SH-SY5Y (cell line): Measurements from ENCODE around the gene ATP2B2.

ENCODE experiments used
- GATA2 ChIP-seq: IDR thresholded peaks from 2 replicates; pipeline ENCODE4 v1.6.1; 2011; ENCODE audit warnings: mild to moderate bottlenecking, low read depth, low read length
- GATA3 ChIP-seq: IDR thresholded peaks from 2 replicates; pipeline ENCODE4 v1.6.1; 2011; ENCODE audit warnings: low read depth, mild to moderate bottlenecking, low read length, moderate library complexity

ATP2B2 gene

GRCh38 chr3:10510743-10511432, 5.5 kb upstream of the ATP2B2 start:
- TF ChIP-seq GATA3 (no peak), GATA2 (no peak)

GRCh38 chr3:10510086-10510742, 4.8 kb upstream of the ATP2B2 start:
- no peak for TF ChIP-seq GATA3
- no peak for TF ChIP-seq GATA2

GRCh38 chr3:10509325-10509724, 3.9 kb upstream of the ATP2B2 start:
- TF ChIP-seq GATA3 (no peak), GATA2 (no peak)

- TF ChIP-seq GATA2 = no peak
- TF ChIP-seq GATA3 = no peak
Measured at GRCh38 chr3:10508619-10509260, 3.4 kb upstream of the ATP2B2 start.

GRCh38 chr3:10508235-10508618, 2.8 kb upstream of the ATP2B2 start:
- TF ChIP-seq GATA2 (no peak), GATA3 (no peak)

GRCh38 chr3:10507331-10507730, 1.9 kb upstream of the ATP2B2 start:
- TF ChIP-seq GATA3 (no peak), GATA2 (no peak)

GRCh38 chr3:10506696-10507095, 1.3 kb upstream of the ATP2B2 start:
- TF ChIP-seq GATA2 (no peak), GATA3 (no peak)

- TF ChIP-seq GATA2 = no peak
- TF ChIP-seq GATA3 = no peak
Measured at GRCh38 chr3:10505791-10506585, 602 bp upstream of the ATP2B2 start.

GRCh38 chr3:10504171-10505049, 976 bp downstream of the ATP2B2 start:
- TF ChIP-seq GATA3 (no peak), GATA2 (no peak)

- TF ChIP-seq GATA2 (no peak), GATA3 (no peak)
Measured at GRCh38 chr3:10503217-10503796, 2.1 kb downstream of the ATP2B2 start.

GRCh38 chr3:10502185-10502880, 3.1 kb downstream of the ATP2B2 start:
- TF ChIP-seq GATA2 = no peak
- no peak for TF ChIP-seq GATA3

- TF ChIP-seq GATA3 (no peak), GATA2 (no peak)
Measured at GRCh38 chr3:10501664-10502052, 3.7 kb downstream of the ATP2B2 start.
